ENCODE results near the gene ACP3.
"Not testable (repeated sequence)": the region's sequence is repeated elsewhere in the genome, so short reads cannot be mapped to it uniquely, and the experiment has no call there.

GRCh38 chr3:132396776-132397175 is 79.6 kb downstream of the ACP3 start:
- TF ChIP-seq ZNF274 (IDR thresholded peaks at IDR 0.05; ENCODE audit: borderline replicate concordance, low read depth, low read length); KAT8 (IDR thresholded peaks at IDR 0.05; ENCODE audit: low read depth); ZNF311 (CRISPR knock-in tag; IDR thresholded peaks at IDR 0.05); KAT7 (CRISPR knock-in tag; IDR thresholded peaks at IDR 0.05; ENCODE audit: borderline replicate concordance); RERE (CRISPR knock-in tag; IDR thresholded peaks at IDR 0.05; ENCODE audit: borderline replicate concordance); ZSCAN29 (IDR thresholded peaks at IDR 0.05); ZNF133 (CRISPR knock-in tag; IDR thresholded peaks at IDR 0.05); MECOM (CRISPR knock-in tag; IDR thresholded peaks at IDR 0.05): not testable (repeated sequence)
- TF ChIP-seq, protein P1, sequence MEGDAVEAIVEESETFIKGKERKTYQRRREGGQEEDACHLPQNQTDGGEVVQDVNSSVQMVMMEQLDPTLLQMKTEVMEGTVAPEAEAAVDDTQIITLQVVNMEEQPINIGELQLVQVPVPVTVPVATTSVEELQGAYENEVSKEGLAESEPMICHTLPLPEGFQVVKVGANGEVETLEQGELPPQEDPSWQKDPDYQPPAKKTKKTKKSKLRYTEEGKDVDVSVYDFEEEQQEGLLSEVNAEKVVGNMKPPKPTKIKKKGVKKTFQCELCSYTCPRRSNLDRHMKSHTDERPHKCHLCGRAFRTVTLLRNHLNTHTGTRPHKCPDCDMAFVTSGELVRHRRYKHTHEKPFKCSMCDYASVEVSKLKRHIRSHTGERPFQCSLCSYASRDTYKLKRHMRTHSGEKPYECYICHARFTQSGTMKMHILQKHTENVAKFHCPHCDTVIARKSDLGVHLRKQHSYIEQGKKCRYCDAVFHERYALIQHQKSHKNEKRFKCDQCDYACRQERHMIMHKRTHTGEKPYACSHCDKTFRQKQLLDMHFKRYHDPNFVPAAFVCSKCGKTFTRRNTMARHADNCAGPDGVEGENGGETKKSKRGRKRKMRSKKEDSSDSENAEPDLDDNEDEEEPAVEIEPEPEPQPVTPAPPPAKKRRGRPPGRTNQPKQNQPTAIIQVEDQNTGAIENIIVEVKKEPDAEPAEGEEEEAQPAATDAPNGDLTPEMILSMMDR (IDR thresholded peaks at IDR 0.05 in 2 of 3, conservative IDR thresholded peaks at IDR 0.05 in 1 of 3; ENCODE audit: insufficient read depth in 2 of 3, low read depth in 1 of 3, low read length in 3 of 3) = not testable (repeated sequence)

All from K562 (cell line).